HL-60 (cell line): ENCODE measurements around the gene DPYD.

Experiments used
- DNase-seq, 2 experiments: peaks; one replicate each; pipeline ENCODE4 v3.0.0-alpha.2; 2010 to 2020; ENCODE audit warnings: low read depth in 1 of 2, low spot score in 1 of 2
- H3K27ac ChIP-seq: fragments of 250-450 bp; sonication (Bioruptor Pico); replicated peaks from 2 replicates; pipeline ENCODE4 v1.5.1; 2020; ENCODE audit warnings: mild to moderate bottlenecking, moderate library complexity
- H3K27me3 ChIP-seq: fragments of 250-450 bp; sonication (Bioruptor Pico); 2 replicates; pipeline ENCODE4 v1.5.1; 2021; ENCODE audit warnings: mild to moderate bottlenecking, moderate library complexity; ENCODE audit not compliant: insufficient read depth, poor library complexity, severe bottlenecking
- H3K4me3 ChIP-seq: replicated peaks from 2 replicates; pipeline ENCODE4 v1.5.1; 2011; ENCODE audit warnings: mild to moderate bottlenecking, control low read depth, low read length; ENCODE audit not compliant: insufficient read depth
- GABPA ChIP-seq: IDR thresholded peaks from 2 replicates; pipeline ENCODE4 v1.6.1; 2012; ENCODE audit warnings: low read depth
- POLR2AphosphoS5 ChIP-seq: IDR thresholded peaks from 2 replicates; pipeline ENCODE4 v1.6.1; 2012; ENCODE audit warnings: low read depth
- SPI1 ChIP-seq: IDR thresholded peaks from 2 replicates; pipeline ENCODE4 v1.6.1; 2012; ENCODE audit warnings: low read depth, mild to moderate bottlenecking, borderline replicate concordance
- TF ChIP-seq, protein P1 (sequence below): IDR thresholded peaks from one replicate; pipeline ENCODE4 v1.5.1; 2011; ENCODE audit warnings: low read length, control low read depth, inconsistent platforms; ENCODE audit not compliant: insufficient read depth
- TF ChIP-seq, protein P2 (sequence below): IDR thresholded peaks from 2 replicates; pipeline ENCODE4 v1.6.1; 2012; ENCODE audit warnings: low read depth; ENCODE audit not compliant: insufficient replicate concordance

DPYD gene

DNA sequence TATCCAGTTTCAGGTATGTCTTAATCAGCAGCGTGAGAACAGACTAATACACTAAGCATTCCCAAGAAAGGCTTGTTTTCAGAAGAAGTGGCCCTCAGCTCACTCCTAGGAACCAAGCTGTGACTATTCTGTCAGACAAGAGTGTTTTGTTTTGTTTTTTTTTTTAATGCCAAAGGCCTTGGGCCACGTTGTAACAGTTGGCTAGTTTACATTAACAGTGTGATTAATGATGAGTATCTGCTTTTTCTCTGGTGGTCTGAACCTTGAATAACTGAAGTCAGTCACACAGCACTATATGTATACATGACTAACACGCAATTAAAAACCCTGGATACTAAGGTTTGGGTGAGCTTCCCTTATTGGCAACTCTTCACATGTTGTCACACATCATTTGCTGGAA, 21.9 kb downstream of the DPYD start:
- no peak for TF ChIP-seq SPI1
- TF ChIP-seq, protein P1, sequence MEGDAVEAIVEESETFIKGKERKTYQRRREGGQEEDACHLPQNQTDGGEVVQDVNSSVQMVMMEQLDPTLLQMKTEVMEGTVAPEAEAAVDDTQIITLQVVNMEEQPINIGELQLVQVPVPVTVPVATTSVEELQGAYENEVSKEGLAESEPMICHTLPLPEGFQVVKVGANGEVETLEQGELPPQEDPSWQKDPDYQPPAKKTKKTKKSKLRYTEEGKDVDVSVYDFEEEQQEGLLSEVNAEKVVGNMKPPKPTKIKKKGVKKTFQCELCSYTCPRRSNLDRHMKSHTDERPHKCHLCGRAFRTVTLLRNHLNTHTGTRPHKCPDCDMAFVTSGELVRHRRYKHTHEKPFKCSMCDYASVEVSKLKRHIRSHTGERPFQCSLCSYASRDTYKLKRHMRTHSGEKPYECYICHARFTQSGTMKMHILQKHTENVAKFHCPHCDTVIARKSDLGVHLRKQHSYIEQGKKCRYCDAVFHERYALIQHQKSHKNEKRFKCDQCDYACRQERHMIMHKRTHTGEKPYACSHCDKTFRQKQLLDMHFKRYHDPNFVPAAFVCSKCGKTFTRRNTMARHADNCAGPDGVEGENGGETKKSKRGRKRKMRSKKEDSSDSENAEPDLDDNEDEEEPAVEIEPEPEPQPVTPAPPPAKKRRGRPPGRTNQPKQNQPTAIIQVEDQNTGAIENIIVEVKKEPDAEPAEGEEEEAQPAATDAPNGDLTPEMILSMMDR, result no peak
- no peak for TF ChIP-seq GABPA
- Histone ChIP-seq H3K27me3 (no peaks in the 10 kb centered on the region), H3K4me3 (no peak overlapping the region), H3K27ac (no peak overlapping the region)
- DNase-seq, result no peak

DNA sequence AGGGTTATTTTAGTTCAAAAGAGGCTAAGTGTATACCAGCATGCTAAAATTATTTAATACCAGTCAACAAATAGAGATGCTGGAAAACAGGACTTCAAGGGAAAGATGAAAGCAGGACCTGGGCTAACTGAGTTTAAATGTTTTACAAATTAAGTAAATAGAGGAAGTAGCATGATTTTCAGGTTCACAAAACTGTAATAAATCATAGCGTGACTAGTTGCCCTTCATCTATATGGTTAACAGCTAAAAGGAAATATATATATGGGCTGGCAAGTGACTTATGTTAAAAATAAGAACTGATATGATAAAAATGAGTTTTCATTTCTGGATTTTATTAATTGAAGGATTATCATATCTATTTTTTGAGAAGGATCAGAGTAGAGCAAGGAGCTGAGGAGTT, 25.6 kb downstream of the DPYD start:
- TF ChIP-seq POLR2AphosphoS5 (no peak), GABPA (no peak), SPI1 (no peak)
- TF ChIP-seq, protein P2, sequence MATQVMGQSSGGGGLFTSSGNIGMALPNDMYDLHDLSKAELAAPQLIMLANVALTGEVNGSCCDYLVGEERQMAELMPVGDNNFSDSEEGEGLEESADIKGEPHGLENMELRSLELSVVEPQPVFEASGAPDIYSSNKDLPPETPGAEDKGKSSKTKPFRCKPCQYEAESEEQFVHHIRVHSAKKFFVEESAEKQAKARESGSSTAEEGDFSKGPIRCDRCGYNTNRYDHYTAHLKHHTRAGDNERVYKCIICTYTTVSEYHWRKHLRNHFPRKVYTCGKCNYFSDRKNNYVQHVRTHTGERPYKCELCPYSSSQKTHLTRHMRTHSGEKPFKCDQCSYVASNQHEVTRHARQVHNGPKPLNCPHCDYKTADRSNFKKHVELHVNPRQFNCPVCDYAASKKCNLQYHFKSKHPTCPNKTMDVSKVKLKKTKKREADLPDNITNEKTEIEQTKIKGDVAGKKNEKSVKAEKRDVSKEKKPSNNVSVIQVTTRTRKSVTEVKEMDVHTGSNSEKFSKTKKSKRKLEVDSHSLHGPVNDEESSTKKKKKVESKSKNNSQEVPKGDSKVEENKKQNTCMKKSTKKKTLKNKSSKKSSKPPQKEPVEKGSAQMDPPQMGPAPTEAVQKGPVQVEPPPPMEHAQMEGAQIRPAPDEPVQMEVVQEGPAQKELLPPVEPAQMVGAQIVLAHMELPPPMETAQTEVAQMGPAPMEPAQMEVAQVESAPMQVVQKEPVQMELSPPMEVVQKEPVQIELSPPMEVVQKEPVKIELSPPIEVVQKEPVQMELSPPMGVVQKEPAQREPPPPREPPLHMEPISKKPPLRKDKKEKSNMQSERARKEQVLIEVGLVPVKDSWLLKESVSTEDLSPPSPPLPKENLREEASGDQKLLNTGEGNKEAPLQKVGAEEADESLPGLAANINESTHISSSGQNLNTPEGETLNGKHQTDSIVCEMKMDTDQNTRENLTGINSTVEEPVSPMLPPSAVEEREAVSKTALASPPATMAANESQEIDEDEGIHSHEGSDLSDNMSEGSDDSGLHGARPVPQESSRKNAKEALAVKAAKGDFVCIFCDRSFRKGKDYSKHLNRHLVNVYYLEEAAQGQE, result no peak
- TF ChIP-seq, protein P1, result no peak
- DNase-seq, result no peak
- H3K27ac ChIP-seq, result no peak overlapping the region
- no peak overlapping the region for H3K4me3 ChIP-seq
- no peaks in the 10 kb centered on the region for H3K27me3 ChIP-seq

GRCh38 chr1:97893844-97894243, 27.0 kb downstream of the DPYD start:
- no peak for DNase-seq
- no peak overlapping the region for H3K27ac ChIP-seq
- no peak overlapping the region for H3K4me3 ChIP-seq
- TF ChIP-seq SPI1 (no peak), GABPA (no peak)
- H3K27me3 ChIP-seq, result no peaks in the 10 kb centered on the region

GRCh38 chr1:97886199-97886598, 34.6 kb downstream of the DPYD start:
- DNase-seq, result no peak
- H3K27ac ChIP-seq, result no peak overlapping the region
- TF ChIP-seq, protein P1, result no peak
- TF ChIP-seq, protein P2, result no peak
- TF ChIP-seq SPI1, result no peak
- TF ChIP-seq GABPA, result no peak
- no peak for TF ChIP-seq POLR2AphosphoS5

More at GRCh38 chr1:97886199-97886598, 34.6 kb downstream of the DPYD start:
- Histone ChIP-seq H3K4me3 (no peak overlapping the region), H3K27me3 (no peaks in the 10 kb centered on the region)
